ENCODE measurements around the gene SCAANT1.

GRCh38 chr3:63900010-63900409 lies 12.2 kb downstream of the SCAANT1 start:
- TF ChIP-seq GATA2 (IDR thresholded peaks at IDR 0.05; ENCODE audit: low read depth, low read length) (no peak), GATA3 (IDR thresholded peaks at IDR 0.05; ENCODE audit: low read depth, low read length) (no peak)

All from SH-SY5Y (cell line).